ENCODE measurements around the gene AP1M2.
A peak's percentile ranks its signal among the peaks of the same experiment; 100 is the strongest.
"Not testable (repeated sequence)": the region's sequence is repeated elsewhere in the genome, so short reads cannot be mapped to it uniquely, and the experiment has no call there.

AP1M2 gene

DNA sequence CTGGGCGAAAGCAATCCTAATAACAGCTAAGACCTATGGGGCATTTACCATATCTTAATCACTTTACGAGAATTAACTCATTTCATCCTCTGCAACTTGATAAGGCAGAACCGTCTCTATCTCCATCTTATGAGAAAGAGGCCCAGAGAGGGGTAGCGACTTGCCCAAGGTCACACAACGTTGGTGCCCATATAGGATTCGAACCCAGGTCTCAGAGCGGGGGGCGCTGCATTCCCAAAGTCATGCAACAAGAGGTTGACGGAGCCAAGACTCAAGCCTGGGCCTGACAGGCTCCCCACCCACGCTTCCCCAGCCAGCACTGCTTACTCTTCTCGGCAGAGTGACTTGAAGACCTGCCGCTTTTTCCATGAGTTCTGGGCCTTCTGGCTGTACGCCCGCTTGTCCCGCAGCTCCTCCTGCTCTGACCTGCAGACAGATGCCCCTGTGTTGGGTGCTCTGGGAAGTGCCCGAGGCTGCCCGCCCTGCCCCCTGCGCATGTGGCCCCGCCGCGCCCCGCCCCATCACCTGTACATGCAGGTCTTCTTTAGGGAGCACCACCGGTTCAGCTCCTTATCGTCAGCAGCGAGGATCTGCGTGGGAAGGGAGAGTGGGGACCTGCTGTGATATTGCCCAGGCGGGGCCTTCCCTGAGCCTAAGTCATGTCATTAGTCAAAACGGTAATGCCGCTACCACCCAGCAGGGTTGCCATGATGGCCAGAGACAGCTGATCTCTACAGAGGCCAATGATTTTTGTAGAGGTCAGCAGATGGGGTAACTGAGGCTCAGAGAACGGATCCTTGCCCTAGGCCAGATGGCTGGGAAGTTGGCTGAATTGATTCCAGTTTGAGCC, 32.1 kb downstream of the AP1M2 start:
- H3K4me3 ChIP-seq (ENCODE audit: low read depth, low read length) = no peak overlapping the region
- DNase-seq (ENCODE audit: low read depth) = no peak
- no peak for TF ChIP-seq CTCF (IDR thresholded peaks at IDR 0.05; ENCODE audit: control insufficient read depth, extremely low read depth, insufficient read depth)

- H3K4me3 ChIP-seq (ENCODE audit: low read depth, low read length) = no peak overlapping the region
- DNase-seq (ENCODE audit: low read depth) = no peak
- TF ChIP-seq CTCF (IDR thresholded peaks at IDR 0.05; ENCODE audit: control insufficient read depth, extremely low read depth, insufficient read depth) = no peak
These were observed 33.1 kb downstream of the AP1M2 start for GRCh38 chr19:10553943-10554381.

- TF ChIP-seq CTCF (IDR thresholded peaks at IDR 0.05; ENCODE audit: control insufficient read depth, extremely low read depth, insufficient read depth) = no peak
- H3K4me3 ChIP-seq (ENCODE audit: low read depth, low read length) = no peak overlapping the region
- no peak for DNase-seq (ENCODE audit: low read depth)
These were observed 33.9 kb downstream of the AP1M2 start for GRCh38 chr19:10553087-10553667.

- TF ChIP-seq CTCF (IDR thresholded peaks at IDR 0.05; ENCODE audit: control insufficient read depth, extremely low read depth, insufficient read depth) = no peak
- no peak for DNase-seq (ENCODE audit: low read depth)
- H3K4me3 ChIP-seq (ENCODE audit: low read depth, low read length) = no peak overlapping the region
These were observed 34.5 kb downstream of the AP1M2 start for GRCh38 chr19:10552510-10553053.

GRCh38 chr19:10551698-10552301, 35.3 kb downstream of the AP1M2 start:
- TF ChIP-seq CTCF (IDR thresholded peaks at IDR 0.05; ENCODE audit: control insufficient read depth, extremely low read depth, insufficient read depth) = peak; percentile 53
- H3K4me3 ChIP-seq (ENCODE audit: low read depth, low read length) = no peak overlapping the region
- no peak for DNase-seq (ENCODE audit: low read depth)

DNA sequence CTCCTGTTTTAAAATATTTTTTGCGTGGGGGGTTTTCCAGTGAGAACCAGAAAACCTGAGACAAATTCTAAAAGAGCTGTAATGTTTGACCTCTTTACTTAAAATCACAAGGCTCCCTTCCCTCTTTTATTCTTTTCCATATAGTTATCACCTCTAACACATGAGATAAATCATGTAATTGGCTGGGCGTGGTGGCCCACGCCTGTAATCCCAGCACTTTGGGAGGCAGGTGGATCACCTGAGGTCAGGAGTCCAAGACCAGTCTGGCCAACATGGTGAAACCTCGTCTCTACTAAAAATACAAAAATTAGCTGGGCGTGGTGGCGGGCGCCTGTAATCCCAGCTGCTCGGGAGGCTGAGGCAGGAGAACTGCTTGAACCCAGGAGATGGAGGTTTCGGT, 36.1 kb downstream of the AP1M2 start:
- H3K4me3 ChIP-seq (ENCODE audit: low read depth, low read length); DNase-seq (ENCODE audit: low read depth): not testable (repeated sequence)

DNA sequence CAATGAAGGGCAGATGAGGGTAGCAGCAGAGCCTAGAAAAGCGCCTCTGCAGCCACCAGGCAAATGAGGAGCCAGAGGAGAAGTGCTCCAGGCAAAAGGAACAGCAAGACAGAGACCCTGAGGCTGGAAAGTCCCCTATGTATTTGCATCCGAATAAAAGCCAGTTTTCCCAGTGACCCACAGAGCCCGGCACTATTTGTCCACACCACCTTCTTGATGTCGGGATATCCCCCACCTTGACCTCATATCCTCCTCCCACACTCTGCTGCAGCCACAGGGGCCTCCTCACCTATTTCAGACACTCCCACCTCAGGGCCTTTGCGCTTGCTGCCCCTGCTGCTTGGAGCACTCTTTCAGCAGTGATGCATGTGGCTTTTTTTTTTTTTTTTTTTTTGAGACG, 36.8 kb downstream of the AP1M2 start:
- no peak overlapping the region for H3K4me3 ChIP-seq (ENCODE audit: low read depth, low read length)
- TF ChIP-seq CTCF (IDR thresholded peaks at IDR 0.05; ENCODE audit: control insufficient read depth, extremely low read depth, insufficient read depth) = no peak

More for the DNA sequence above, 36.8 kb downstream of the AP1M2 start:
- no peak for DNase-seq (ENCODE audit: low read depth)

Measured in LNCaP clone FGC (cell line).